ENCODE data around the gene SLC16A1. TPM values are rescaled to one million over a fixed set of nuclear protein-coding genes. Genes with fewer than 3 reads are reported as not detected.
"Not testable (repeated sequence)": the region's sequence is repeated elsewhere in the genome, so short reads cannot be mapped to it uniquely, and the experiment has no call there.

SLC16A1 gene
- total RNA-seq, 2 donors from 2014 or later = 14.6 to 110 TPM

DNA sequence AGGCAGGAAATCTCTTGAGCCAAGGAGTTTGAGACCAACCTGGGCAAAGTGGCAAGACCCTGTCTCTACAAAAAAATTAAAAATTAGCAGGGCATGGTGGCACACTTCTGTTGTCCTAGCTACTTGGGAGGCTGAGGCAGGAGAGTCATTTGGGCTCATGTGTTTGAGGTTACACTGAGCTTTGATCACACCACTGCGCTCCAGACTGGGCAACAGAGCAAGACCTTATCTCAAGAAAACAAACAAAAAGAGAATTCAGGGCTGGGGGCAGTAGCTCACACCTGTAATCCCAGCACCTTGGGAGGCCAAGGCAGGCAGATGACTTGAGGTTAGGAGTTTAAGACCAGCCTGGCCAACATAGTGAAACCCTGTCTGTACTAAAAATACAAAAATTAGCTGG is 17.8 kb upstream of the SLC16A1 start:
- no peak overlapping the region for H3K27ac ChIP-seq
- no peaks in the 10 kb centered on the region for H3K36me3 ChIP-seq
- 71% methylated on average over 1 of the region's 1 CpG for WGBS
- H3K9me3 ChIP-seq = no peaks in the 10 kb centered on the region
- TF ChIP-seq POLR2A (IDR thresholded peaks at IDR 0.05) (no peak), POLR2AphosphoS5 (IDR thresholded peaks at IDR 0.05) (no peak), CTCF (IDR thresholded peaks at IDR 0.05) (no peak)
- no peaks in the 10 kb centered on the region for H3K4me1 ChIP-seq (replicated peaks)
- no peaks in the 10 kb centered on the region for H3K27me3 ChIP-seq (replicated peaks; ENCODE audit: insufficient read depth)
- no peak for DNase-seq (ENCODE audit: low spot score)
- H3K4me3 ChIP-seq = no peak overlapping the region
- intact Hi-C loops (cut with DNase I) = no loop called here

DNA sequence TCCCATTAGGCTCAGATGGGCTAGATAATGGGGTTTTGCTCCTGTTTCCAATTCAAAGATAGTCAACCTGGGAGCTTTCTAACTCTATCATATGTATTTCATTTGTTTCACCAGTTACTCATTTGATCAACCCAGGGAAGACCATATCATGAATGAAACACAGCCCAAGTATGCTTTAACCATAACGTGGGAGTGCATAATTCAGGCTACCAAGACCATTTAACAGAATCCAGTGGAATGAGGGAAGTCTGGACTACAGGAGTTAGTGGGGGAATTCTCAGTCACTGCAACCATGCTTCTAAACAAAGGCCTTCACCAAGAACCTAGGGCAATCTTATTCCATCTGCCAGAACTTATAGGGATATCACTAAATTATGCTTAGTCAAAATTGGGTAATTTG is 15.0 kb upstream of the SLC16A1 start:
- H3K36me3 ChIP-seq = no peaks in the 10 kb centered on the region
- H3K27me3 ChIP-seq (replicated peaks; ENCODE audit: insufficient read depth) = no peaks in the 10 kb centered on the region
- intact Hi-C loops (cut with DNase I) = no loop called here
- no peak overlapping the region for H3K4me3 ChIP-seq
- H3K9me3 ChIP-seq = no peaks in the 10 kb centered on the region
- WGBS = 88% methylated on average over 1 of the region's 1 CpG
- TF ChIP-seq CTCF (IDR thresholded peaks at IDR 0.05) = no peak
- no peak for TF ChIP-seq POLR2A (IDR thresholded peaks at IDR 0.05)
- TF ChIP-seq POLR2AphosphoS5 (IDR thresholded peaks at IDR 0.05) = no peak
- DNase-seq (ENCODE audit: low spot score) = no peak
- H3K4me1 ChIP-seq (replicated peaks) = no peaks in the 10 kb centered on the region
- no peak overlapping the region for H3K27ac ChIP-seq

DNA sequence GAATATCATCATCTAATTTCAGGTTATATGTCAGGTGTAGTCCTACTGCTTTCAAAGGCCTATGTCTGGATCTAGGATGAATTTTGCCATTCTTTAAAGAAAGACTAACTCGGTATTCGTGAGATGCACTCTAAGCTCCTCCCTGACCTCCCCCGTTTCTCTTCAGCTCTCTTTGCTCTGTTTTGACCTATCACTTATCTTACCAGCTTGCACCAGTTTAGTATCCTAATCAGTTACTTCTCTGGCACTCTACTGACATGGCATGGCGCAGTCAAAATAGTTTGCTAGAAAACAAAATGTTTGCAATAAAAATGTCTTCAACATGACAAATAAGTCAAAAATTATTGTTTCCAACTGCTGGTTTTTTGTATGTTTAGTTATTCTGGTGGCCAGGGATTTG is 8.4 kb upstream of the SLC16A1 start:
- WGBS = 88% methylated on average over 4 of the region's 4 CpGs
- Histone ChIP-seq H3K4me1 (replicated peaks) (no peaks in the 10 kb centered on the region), H3K9me3 (no peaks in the 10 kb centered on the region), H3K36me3 (no peaks in the 10 kb centered on the region), H3K4me3 (no peak overlapping the region), H3K27ac (no peak overlapping the region), H3K27me3 (replicated peaks; ENCODE audit: insufficient read depth) (no peaks in the 10 kb centered on the region)
- intact Hi-C loops (cut with DNase I) = no loop called here
- no peak for DNase-seq (ENCODE audit: low spot score)
- TF ChIP-seq CTCF (IDR thresholded peaks at IDR 0.05) (no peak), POLR2A (IDR thresholded peaks at IDR 0.05) (no peak), POLR2AphosphoS5 (IDR thresholded peaks at IDR 0.05) (no peak)

GRCh38 chr1:112961072-112961471 is 5.1 kb upstream of the SLC16A1 start:
- WGBS = 100% methylated on average over 4 of the region's 4 CpGs
- TF ChIP-seq POLR2AphosphoS5 (IDR thresholded peaks at IDR 0.05) (no peak), CTCF (IDR thresholded peaks at IDR 0.05) (no peak), POLR2A (IDR thresholded peaks at IDR 0.05) (no peak)
- Histone ChIP-seq H3K4me1 (replicated peaks) (no peaks in the 10 kb centered on the region), H3K9me3 (no peaks in the 10 kb centered on the region), H3K27ac (no peak overlapping the region), H3K36me3 (no peaks in the 10 kb centered on the region), H3K27me3 (replicated peaks; ENCODE audit: insufficient read depth) (no peaks in the 10 kb centered on the region), H3K4me3 (no peak overlapping the region)
- no peak for DNase-seq (ENCODE audit: low spot score)
- intact Hi-C loops (cut with DNase I) = no loop called here

DNA sequence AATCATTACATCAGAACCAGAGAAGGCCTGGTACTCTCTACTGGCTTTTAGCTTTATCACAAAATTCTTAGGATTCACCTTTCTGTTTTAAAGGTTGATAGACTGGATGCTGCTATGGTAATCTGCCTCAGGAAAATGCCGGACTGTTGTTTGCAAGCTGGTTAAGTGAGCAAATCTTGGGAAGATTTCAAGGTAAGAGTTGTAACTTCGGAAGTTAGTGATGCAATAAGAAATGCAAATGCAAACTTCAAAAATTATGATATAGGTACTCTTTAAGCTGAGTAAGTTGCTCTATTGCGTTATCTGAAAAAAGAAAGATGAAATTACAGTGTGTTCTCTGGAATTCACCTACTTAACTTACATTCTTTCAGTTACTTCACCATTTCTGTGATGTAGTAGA is 4.4 kb upstream of the SLC16A1 start:
- Histone ChIP-seq H3K4me3 (no peak overlapping the region), H3K36me3 (no peaks in the 10 kb centered on the region), H3K27ac (no peak overlapping the region), H3K4me1 (replicated peaks) (no peaks in the 10 kb centered on the region), H3K27me3 (replicated peaks; ENCODE audit: insufficient read depth) (no peaks in the 10 kb centered on the region), H3K9me3 (no peaks in the 10 kb centered on the region)
- WGBS = 77% methylated on average over 3 of the region's 3 CpGs
- TF ChIP-seq CTCF (IDR thresholded peaks at IDR 0.05) (no peak), POLR2A (IDR thresholded peaks at IDR 0.05) (no peak), POLR2AphosphoS5 (IDR thresholded peaks at IDR 0.05) (no peak)
- intact Hi-C loops (cut with DNase I) = no loop called here
- no peak for DNase-seq (ENCODE audit: low spot score)

DNA sequence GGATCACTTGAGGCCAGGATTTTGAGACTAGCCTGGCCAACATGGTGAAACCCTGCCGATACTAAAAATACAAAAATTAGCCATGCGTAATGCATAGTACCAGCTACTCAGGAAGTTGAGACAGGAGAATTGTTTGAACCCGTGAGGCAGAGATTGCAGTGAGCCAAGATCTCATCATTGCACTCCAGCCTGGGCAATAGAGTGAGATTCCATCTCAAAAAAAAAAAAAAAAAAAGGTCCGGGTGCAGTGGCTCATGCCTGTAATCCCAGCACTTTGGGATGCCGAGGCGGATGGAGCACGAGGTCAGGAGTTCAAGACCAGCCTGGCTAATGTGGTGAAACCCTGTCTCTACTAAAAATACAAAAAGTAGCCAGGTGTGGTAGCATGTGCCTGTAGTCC is 2.2 kb upstream of the SLC16A1 start:
- 79% methylated on average over 7 of the region's 7 CpGs for WGBS
- H3K36me3 ChIP-seq; H3K27ac ChIP-seq; H3K4me3 ChIP-seq; DNase-seq (ENCODE audit: low spot score); H3K27me3 ChIP-seq (replicated peaks; ENCODE audit: insufficient read depth); H3K9me3 ChIP-seq; H3K4me1 ChIP-seq (replicated peaks): not testable (repeated sequence)
- intact Hi-C loops (cut with DNase I) = loop anchor here (5.0 to 10.0 kb wide), 4 partner anchors 39 to 241 kb away; partner anchors contain the start of gene PPM1J
